HepG2 (cell line): ENCODE results near the gene ING2. TPM values are rescaled to one million over a fixed set of nuclear protein-coding genes. Genes with fewer than 3 reads are reported as not detected.

Source experiments
- AGO2 ChIP-seq: fragments of 200-400 bp; formaldehyde crosslinking; optimal IDR thresholded peaks from 2 replicates; pipeline ENCODE3; 2017; ENCODE audit warnings: mild to moderate bottlenecking, low read depth, low read length, moderate library complexity
- CHD4 ChIP-seq: fragments of 200-600 bp; sonication (generic); IDR thresholded peaks from 2 replicates; pipeline ENCODE4 v1.7.0; 2017; ENCODE audit warnings: mild to moderate bottlenecking, low read length, borderline replicate concordance
- DNMT3B ChIP-seq: conservative IDR thresholded peaks from 2 replicates; pipeline ENCODE4 v1.6.1; 2016; ENCODE audit warnings: missing biosample characterization, control low read depth
- EEA1 ChIP-seq: sonication (generic); formaldehyde crosslinking; IDR thresholded peaks from 2 replicates; pipeline ENCODE4 v1.5.1; 2020; ENCODE audit warnings: mild to moderate bottlenecking, missing genetic modification reagents, borderline replicate concordance
- HMGA1 ChIP-seq: sonication (generic); formaldehyde crosslinking; conservative IDR thresholded peaks from 2 replicates; pipeline ENCODE4 v1.4.0; 2020; ENCODE audit warnings: missing genetic modification reagents
- HNF4G ChIP-seq, 2 experiments: sonication (generic) in 1 of 2; formaldehyde crosslinking in 1 of 2; IDR thresholded peaks; 2 replicates each; pipeline versions ENCODE4 v1.4.0 to v1.6.1; 2011 to 2020; ENCODE audit warnings: borderline replicate concordance in 2 of 2, low read depth in 2 of 2, mild to moderate bottlenecking in 2 of 2, low read length in 1 of 2, missing genetic modification reagents in 1 of 2, moderate library complexity in 1 of 2
- HNRNPL ChIP-seq: fragments of 200-400 bp; formaldehyde crosslinking; IDR thresholded peaks from 2 replicates; pipeline ENCODE4 v1.6.1; 2017; ENCODE audit warnings: mild to moderate bottlenecking, low read depth, low read length
- KDM5A ChIP-seq: fragments of 200-600 bp; sonication (generic); IDR thresholded peaks from 2 replicates; pipeline ENCODE4 v1.7.0; 2018; ENCODE audit warnings: antibody characterized with exemption, mild to moderate bottlenecking, low read length, borderline replicate concordance
- POLR2AphosphoS5 ChIP-seq: IDR thresholded peaks from 2 replicates; pipeline ENCODE4 v1.6.1; 2012; ENCODE audit warnings: low read depth, low read length
- RCOR2 ChIP-seq: IDR thresholded peaks from 2 replicates; pipeline ENCODE4 v1.6.1; 2016; ENCODE audit warnings: missing biosample characterization, missing genetic modification reagents
- TOE1 ChIP-seq: sonication (generic); formaldehyde crosslinking; IDR thresholded peaks from 2 replicates; pipeline ENCODE4 v1.4.0; 2020; ENCODE audit warnings: mild to moderate bottlenecking, missing genetic modification reagents
- ZBTB38 ChIP-seq: sonication (generic); formaldehyde crosslinking; IDR thresholded peaks from 2 replicates; pipeline ENCODE4 v1.5.1; 2020; ENCODE audit warnings: mild to moderate bottlenecking, missing genetic modification reagents
- ZNF296 ChIP-seq: sonication (generic); formaldehyde crosslinking; conservative IDR thresholded peaks from 2 replicates; pipeline ENCODE4 v1.5.0; 2020; ENCODE audit warnings: mild to moderate bottlenecking, missing genetic modification reagents
- ZNF329 ChIP-seq: sonication (generic); formaldehyde crosslinking; IDR thresholded peaks from 2 replicates; pipeline ENCODE4 v1.9.0; 2021; ENCODE audit warnings: low read depth, mild to moderate bottlenecking, missing genetic modification reagents
- ZNF577 ChIP-seq: sonication (generic); formaldehyde crosslinking; IDR thresholded peaks from 2 replicates; pipeline ENCODE4 v1.4.0; 2020; ENCODE audit warnings: mild to moderate bottlenecking, low read depth, missing genetic modification reagents, borderline replicate concordance
- polyA plus RNA-seq, 8 experiments: library from polyadenylated mRNA; depleted of rRNA in 3 of 8; stranded (reverse) in 7 of 8; unstranded in 1 of 8; fragments of >200 nt; fragmentation: Illumina TruSeq in 4 of 8; extraction: Trizol in 4 of 8; gene quantifications; 2 replicates each; pipeline versions ENCODE4 v1.2.1 to v1.2.3, GENCODE V29; 2011 to 2016; ENCODE audit warnings: low read depth in 4 of 8, missing spikeins in 1 of 8, mixed read lengths in 1 of 8; ENCODE audit not compliant: insufficient read depth in 1 of 8
- total RNA-seq, 5 experiments: library from RNA; depleted of rRNA; stranded (reverse); fragments of >200 nt; fragmentation: Illumina TruSeq; extraction: Trizol; gene quantifications; 2 replicates each; pipeline ENCODE4 v1.2.3, GENCODE V29; 2016; ENCODE audit warnings: low read depth in 1 of 5
- TF ChIP-seq, protein P1 (sequence below), 2 experiments: sonication (generic) in 1 of 2; formaldehyde crosslinking in 1 of 2; IDR thresholded peaks; 2 replicates each; pipeline versions ENCODE4 v1.4.0 to v1.6.1; 2018 to 2020; ENCODE audit warnings: missing genetic modification reagents in 2 of 2, borderline replicate concordance in 1 of 2, low read depth in 1 of 2, mild to moderate bottlenecking in 1 of 2, missing biosample characterization in 1 of 2
- TF ChIP-seq, protein P2 (sequence below): IDR thresholded peaks from 2 replicates; pipeline ENCODE4 v1.6.1; 2016; ENCODE audit warnings: low read depth, missing genetic modification reagents, missing compliant biosample characterization
- TF ChIP-seq, protein P3 (sequence below): sonication (generic); formaldehyde crosslinking; conservative IDR thresholded peaks from 2 replicates; pipeline ENCODE4 v1.4.0; 2020; ENCODE audit warnings: missing genetic modification reagents
- TF ChIP-seq, protein P4 (sequence below): sonication (generic); formaldehyde crosslinking; IDR thresholded peaks from 2 replicates; pipeline ENCODE4 v1.5.0; 2020; ENCODE audit warnings: missing genetic modification reagents

The ING2 gene
- total and polyA plus RNA-seq, 2 of the 13 experiments (the other 11 are each of a cell fraction or from before 2014, with no cell fraction given), result 6.6 to 12.4 TPM

DNA sequence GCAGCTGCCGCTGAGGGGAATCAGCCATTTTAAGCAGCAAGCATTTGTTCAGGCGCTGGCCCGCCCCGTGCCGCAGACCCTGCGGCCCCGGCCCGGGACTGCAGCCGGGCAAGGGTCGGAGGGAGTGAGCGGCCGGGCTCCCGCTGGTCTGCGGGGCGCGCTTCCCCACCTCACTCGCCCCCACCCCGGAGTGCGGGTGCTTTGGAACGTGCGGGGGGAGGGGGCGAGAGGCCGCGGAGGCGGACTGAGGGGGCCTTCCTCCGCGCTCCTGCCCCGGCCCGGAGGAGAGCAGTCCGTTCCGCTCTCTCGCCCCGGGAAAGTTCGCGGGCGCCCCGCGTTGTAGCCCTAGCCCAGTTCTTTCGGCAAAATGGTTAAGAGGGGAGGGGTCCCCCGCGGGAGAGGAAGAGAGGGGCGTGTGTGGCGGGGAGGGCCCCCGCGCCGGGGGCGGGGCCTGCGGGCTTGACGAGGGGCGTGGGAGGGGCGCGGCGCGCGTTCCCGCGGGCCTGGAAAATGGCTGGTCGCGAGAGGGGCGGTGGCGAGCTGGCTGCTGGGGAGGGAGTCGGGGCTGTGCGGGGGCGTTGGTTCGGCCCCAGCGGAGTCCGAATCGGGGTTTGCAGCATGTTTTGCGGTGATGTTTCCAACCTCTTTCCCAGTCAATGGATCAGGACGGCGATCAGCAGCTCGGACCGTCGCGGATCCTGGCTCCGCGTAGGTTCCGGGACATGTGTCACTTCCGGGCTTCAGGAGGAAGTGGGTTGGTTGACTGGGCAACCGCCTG is 942 bp downstream of the ING2 start (continued):
- TF ChIP-seq, protein P1, sequence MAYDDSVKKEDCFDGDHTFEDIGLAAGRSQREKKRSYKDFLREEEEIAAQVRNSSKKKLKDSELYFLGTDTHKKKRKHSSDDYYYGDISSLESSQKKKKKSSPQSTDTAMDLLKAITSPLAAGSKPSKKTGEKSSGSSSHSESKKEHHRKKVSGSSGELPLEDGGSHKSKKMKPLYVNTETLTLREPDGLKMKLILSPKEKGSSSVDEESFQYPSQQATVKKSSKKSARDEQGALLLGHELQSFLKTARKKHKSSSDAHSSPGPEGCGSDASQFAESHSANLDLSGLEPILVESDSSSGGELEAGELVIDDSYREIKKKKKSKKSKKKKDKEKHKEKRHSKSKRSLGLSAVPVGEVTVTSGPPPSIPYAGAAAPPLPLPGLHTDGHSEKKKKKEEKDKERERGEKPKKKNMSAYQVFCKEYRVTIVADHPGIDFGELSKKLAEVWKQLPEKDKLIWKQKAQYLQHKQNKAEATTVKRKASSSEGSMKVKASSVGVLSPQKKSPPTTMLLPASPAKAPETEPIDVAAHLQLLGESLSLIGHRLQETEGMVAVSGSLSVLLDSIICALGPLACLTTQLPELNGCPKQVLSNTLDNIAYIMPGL (CRISPR knock-in tag; IDR thresholded peaks at IDR 0.05; ENCODE audit: borderline replicate concordance in 1 of 2, low read depth in 1 of 2), result peak in 1 of 2 experiments; percentile 68; a peak in 2 of 4 replicates
- TF ChIP-seq ZNF577 (CRISPR knock-in tag) (no peak), RCOR2 (CRISPR knock-in tag) (no peak), ZBTB38 (CRISPR knock-in tag) (no peak), AGO2 (peak; percentile 79), CHD4 (no peak), HMGA1 (CRISPR knock-in tag) (no peak), HNRNPL (no peak), DNMT3B (CRISPR knock-in tag) (no peak), POLR2AphosphoS5 (peak; percentile 82), TOE1 (CRISPR knock-in tag) (no peak), KDM5A (no peak; the same call in 1 of the 2 replicates), EEA1 (CRISPR knock-in tag) (no peak), ZNF296 (CRISPR knock-in tag) (no peak), ZNF329 (no peak), HNF4G (IDR thresholded peaks at IDR 0.05; ENCODE audit: borderline replicate concordance, low read depth, low read length) (no peak), HNF4G (CRISPR knock-in tag; IDR thresholded peaks at IDR 0.05; ENCODE audit: borderline replicate concordance, low read depth) (0 out of 2 replicates have a peak, but pooled peaks have one; percentile 15)
- TF ChIP-seq, protein P2, sequence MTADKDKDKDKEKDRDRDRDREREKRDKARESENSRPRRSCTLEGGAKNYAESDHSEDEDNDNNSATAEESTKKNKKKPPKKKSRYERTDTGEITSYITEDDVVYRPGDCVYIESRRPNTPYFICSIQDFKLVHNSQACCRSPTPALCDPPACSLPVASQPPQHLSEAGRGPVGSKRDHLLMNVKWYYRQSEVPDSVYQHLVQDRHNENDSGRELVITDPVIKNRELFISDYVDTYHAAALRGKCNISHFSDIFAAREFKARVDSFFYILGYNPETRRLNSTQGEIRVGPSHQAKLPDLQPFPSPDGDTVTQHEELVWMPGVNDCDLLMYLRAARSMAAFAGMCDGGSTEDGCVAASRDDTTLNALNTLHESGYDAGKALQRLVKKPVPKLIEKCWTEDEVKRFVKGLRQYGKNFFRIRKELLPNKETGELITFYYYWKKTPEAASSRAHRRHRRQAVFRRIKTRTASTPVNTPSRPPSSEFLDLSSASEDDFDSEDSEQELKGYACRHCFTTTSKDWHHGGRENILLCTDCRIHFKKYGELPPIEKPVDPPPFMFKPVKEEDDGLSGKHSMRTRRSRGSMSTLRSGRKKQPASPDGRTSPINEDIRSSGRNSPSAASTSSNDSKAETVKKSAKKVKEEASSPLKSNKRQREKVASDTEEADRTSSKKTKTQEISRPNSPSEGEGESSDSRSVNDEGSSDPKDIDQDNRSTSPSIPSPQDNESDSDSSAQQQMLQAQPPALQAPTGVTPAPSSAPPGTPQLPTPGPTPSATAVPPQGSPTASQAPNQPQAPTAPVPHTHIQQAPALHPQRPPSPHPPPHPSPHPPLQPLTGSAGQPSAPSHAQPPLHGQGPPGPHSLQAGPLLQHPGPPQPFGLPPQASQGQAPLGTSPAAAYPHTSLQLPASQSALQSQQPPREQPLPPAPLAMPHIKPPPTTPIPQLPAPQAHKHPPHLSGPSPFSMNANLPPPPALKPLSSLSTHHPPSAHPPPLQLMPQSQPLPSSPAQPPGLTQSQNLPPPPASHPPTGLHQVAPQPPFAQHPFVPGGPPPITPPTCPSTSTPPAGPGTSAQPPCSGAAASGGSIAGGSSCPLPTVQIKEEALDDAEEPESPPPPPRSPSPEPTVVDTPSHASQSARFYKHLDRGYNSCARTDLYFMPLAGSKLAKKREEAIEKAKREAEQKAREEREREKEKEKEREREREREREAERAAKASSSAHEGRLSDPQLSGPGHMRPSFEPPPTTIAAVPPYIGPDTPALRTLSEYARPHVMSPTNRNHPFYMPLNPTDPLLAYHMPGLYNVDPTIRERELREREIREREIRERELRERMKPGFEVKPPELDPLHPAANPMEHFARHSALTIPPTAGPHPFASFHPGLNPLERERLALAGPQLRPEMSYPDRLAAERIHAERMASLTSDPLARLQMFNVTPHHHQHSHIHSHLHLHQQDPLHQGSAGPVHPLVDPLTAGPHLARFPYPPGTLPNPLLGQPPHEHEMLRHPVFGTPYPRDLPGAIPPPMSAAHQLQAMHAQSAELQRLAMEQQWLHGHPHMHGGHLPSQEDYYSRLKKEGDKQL, result no peak
- TF ChIP-seq, protein P3, sequence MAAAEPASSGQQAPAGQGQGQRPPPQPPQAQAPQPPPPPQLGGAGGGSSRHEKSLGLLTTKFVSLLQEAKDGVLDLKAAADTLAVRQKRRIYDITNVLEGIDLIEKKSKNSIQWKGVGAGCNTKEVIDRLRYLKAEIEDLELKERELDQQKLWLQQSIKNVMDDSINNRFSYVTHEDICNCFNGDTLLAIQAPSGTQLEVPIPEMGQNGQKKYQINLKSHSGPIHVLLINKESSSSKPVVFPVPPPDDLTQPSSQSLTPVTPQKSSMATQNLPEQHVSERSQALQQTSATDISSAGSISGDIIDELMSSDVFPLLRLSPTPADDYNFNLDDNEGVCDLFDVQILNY (CRISPR knock-in tag), result no peak; the same call in 1 of the 2 replicates
- TF ChIP-seq, protein P4, sequence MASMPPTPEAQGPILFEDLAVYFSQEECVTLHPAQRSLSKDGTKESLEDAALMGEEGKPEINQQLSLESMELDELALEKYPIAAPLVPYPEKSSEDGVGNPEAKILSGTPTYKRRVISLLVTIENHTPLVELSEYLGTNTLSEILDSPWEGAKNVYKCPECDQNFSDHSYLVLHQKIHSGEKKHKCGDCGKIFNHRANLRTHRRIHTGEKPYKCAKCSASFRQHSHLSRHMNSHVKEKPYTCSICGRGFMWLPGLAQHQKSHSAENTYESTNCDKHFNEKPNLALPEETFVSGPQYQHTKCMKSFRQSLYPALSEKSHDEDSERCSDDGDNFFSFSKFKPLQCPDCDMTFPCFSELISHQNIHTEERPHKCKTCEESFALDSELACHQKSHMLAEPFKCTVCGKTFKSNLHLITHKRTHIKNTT (CRISPR knock-in tag), result no peak
